HG03565 (cell line): ENCODE results near the gene EEF1A1.
"Not testable (repeated sequence)": the region's sequence is repeated elsewhere in the genome, so short reads cannot be mapped to it uniquely, and the experiment has no call there.

Source experiments
- ATAC-seq: cut with Tn5 transposase; IDR thresholded peaks from one replicate; pipeline ENCODE4 v1.9.1; 2021; ENCODE audit warnings: mild to moderate bottlenecking, moderate library complexity; ENCODE audit not compliant: unreplicated experiment

Gene EEF1A1

GRCh38 chr6:73508776-73509175 lies 12.1 kb downstream of the EEF1A1 start:
- no peak for ATAC-seq

DNA sequence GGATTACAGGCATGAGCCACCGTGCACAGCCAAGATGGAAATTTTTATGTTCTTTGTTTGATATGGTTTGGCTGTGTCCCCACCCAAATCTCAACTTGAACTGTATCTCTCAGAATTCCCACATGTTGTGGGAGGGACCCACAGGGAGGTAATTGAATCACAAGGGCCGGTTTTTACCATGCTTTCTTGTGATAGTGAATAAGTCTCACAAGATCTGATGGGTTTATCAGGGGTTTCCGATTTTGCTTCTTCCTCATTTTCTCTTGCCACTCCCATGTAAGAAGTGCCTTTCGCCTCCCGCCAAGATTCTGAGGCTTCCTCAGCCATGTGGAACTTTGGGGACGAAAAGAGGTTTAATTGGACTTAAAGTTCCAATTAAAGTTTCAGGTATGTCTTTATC lies 14.6 kb downstream of the EEF1A1 start:
- ATAC-seq: no peak

GRCh38 chr6:73505705-73506104 lies 15.1 kb downstream of the EEF1A1 start:
- not testable (repeated sequence) for ATAC-seq

GRCh38 chr6:73505142-73505541 lies 15.7 kb downstream of the EEF1A1 start:
- no peak for ATAC-seq

DNA sequence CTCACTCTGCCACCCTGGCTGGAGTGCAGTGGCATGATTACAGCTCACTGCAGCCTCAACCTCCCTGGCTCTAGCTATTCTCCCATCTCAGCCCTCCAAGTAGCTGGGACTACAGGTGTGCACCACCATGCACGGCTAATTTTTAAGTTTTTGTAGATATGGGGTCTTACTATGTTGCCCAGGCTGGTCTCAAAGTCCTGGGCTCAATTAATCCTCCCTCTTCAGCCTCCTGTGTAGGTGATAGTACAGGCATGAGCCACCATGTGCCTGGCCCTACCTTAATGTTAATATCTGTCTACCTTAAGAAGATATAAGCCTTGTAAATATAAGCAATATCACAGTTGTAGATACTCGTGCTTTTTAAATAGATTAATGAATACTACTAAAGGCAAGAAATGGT lies 16.7 kb downstream of the EEF1A1 start:
- no peak for ATAC-seq

GRCh38 chr6:73503027-73503772 lies 17.6 kb downstream of the EEF1A1 start:
- no peak for ATAC-seq

GRCh38 chr6:73497915-73498314 lies 22.9 kb downstream of the EEF1A1 start:
- ATAC-seq: no peak

DNA sequence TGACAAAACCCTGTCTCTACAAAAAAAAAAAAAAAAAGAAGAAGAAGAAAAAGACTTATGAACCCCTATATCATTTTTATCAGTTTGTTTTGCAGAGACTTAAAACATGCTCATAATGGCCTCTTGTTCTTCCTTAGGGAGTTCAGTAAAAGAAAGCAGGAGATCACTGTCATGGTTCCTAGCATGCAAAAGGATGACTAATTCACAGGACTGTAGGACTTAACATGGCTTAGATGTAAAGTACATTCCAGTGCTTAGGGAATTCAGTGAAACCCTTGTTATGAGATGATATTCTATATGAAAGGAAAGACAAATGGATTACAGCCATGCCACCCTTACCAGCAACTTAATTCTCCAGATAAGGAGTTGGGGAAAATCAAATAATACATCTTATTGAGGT lies 29.5 kb downstream of the EEF1A1 start:
- no peak for ATAC-seq

DNA sequence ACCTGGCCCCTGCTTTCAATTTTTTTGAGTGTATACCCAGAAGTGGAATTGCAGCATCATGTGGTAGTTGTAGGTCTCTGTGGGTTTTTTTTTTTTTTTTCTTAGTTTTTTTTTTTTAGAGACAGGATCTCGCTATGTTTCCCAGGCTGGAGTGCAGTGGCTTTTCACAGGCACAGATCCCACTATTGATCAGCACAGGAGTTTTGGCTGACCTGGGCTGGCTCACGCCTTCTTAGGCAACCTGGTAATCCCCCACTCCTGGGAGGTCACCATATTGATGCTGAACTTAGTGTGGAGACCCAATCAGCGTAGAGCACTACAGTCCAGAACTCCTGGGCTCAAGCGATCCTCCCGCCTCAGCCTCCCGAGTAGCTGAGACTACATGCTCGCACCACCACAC lies 33.4 kb downstream of the EEF1A1 start:
- no peak for ATAC-seq

DNA sequence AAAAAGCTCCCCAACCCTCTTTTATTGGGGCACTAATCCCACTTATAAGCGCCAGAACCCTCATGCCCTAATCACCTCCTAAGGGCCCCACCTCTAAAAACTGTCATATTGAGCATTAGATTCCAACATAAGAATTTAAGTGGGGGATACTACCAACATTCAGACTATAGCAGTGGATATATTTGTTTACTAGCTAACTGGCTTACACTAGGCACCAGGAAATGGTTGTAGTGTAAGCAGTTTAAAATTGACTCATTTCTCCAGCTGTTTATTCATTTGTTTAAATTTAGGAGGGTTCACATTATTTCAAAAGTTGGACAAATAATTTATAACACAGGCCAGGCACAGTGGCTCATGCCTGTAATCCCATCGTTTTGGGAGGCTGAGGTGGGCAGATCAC lies 36.4 kb downstream of the EEF1A1 start:
- ATAC-seq: no peak

GRCh38 chr6:73481969-73482368 lies 38.9 kb downstream of the EEF1A1 start:
- ATAC-seq: no peak

- ATAC-seq: no peak
These were observed 43.4 kb downstream of the EEF1A1 start for GRCh38 chr6:73477407-73477806.

DNA sequence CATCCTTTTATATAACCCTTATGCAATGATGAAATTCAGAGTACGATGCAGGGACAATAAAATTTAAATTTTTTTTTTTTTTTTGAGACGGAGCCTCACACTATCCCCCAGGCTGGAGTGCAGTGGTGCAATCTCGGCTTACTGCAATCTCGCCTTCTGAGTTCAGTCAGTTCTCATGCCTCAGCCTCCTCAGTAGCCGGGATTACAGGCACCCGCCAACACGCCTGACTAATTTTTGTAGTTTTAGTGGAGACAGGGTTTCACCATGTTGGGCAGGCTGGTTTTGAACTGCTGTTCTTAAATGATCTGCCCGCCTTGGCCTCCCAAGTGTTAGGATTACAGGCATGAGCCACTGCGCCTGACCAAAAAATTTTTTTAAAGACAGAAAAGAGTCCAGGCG lies 44.1 kb downstream of the EEF1A1 start:
- no peak for ATAC-seq

GRCh38 chr6:73471686-73472290 lies 49.0 kb downstream of the EEF1A1 start:
- peak; percentile 98 for ATAC-seq
